Hepatocyte (in vitro differentiated cells): ENCODE results near the gene PIK3R1. TPM values are rescaled to one million over a fixed set of nuclear protein-coding genes. Genes with fewer than 3 reads are reported as not detected.

Source experiments
- DNase-seq: peaks from one replicate; pipeline ENCODE4 v3.0.0-alpha.2; 2016; ENCODE audit warnings: low spot score
- H2AFZ ChIP-seq: fragments of 200-600 bp; sonication (generic); 2 replicates; pipeline ENCODE4 v1.6.0; 2016; ENCODE audit warnings: antibody characterized with exemption, mild to moderate bottlenecking
- H3K27ac ChIP-seq: fragments of 200-600 bp; sonication (generic); 2 replicates; pipeline ENCODE4 v1.5.1; 2016; ENCODE audit warnings: mild to moderate bottlenecking
- H3K27me3 ChIP-seq: fragments of 200-600 bp; sonication (generic); 2 replicates; pipeline ENCODE4 v1.6.1; 2016
- H3K36me3 ChIP-seq: fragments of 200-600 bp; sonication (generic); replicated peaks from 2 replicates; pipeline ENCODE4 v1.5.1; 2016; ENCODE audit warnings: low read depth; ENCODE audit not compliant: insufficient read depth
- H3K4me1 ChIP-seq: fragments of 200-600 bp; sonication (generic); 2 replicates; pipeline ENCODE4 v1.5.1; 2016; ENCODE audit warnings: mild to moderate bottlenecking, moderate library complexity; ENCODE audit not compliant: insufficient read depth
- H3K4me2 ChIP-seq: fragments of 200-600 bp; sonication (generic); 2 replicates; pipeline ENCODE4 v1.6.0; 2016
- H3K4me3 ChIP-seq: fragments of 200-600 bp; sonication (generic); 2 replicates; pipeline ENCODE4 v1.5.1; 2016; ENCODE audit warnings: mild to moderate bottlenecking
- H3K79me2 ChIP-seq: fragments of 200-600 bp; sonication (generic); 2 replicates; pipeline ENCODE4 v1.6.0; 2017; ENCODE audit warnings: mild to moderate bottlenecking
- H3K9me2 ChIP-seq: fragments of 200-600 bp; sonication (generic); replicated peaks from 2 replicates; pipeline ENCODE4 v1.6.0; 2017; ENCODE audit warnings: mild to moderate bottlenecking; ENCODE audit not compliant: insufficient read depth
- H3K9me3 ChIP-seq: fragments of 200-600 bp; sonication (generic); 2 replicates; pipeline ENCODE4 v1.5.1; 2016; ENCODE audit warnings: low read depth, mild to moderate bottlenecking
- H4K20me1 ChIP-seq: fragments of 200-600 bp; sonication (generic); 2 replicates; pipeline ENCODE4 v1.6.0; 2016; ENCODE audit warnings: mild to moderate bottlenecking; ENCODE audit not compliant: insufficient read depth, poor library complexity, severe bottlenecking
- EZH2 ChIP-seq: fragments of 200-600 bp; sonication (generic); IDR thresholded peaks from 2 replicates; pipeline ENCODE4 v1.6.1; 2016; ENCODE audit warnings: antibody characterized with exemption, mild to moderate bottlenecking, borderline replicate concordance
- EZH2phosphoT487 ChIP-seq: fragments of 200-600 bp; sonication (generic); IDR thresholded peaks from one replicate; pipeline ENCODE4 v1.6.1; 2018; ENCODE audit warnings: antibody characterized with exemption, mild to moderate bottlenecking, low read depth, moderate library complexity; ENCODE audit not compliant: unreplicated experiment, severe bottlenecking
- WGBS: methylation state at CpG from one replicate; pipeline ENCODE4 v1.1.6; 2016; ENCODE audit warnings: low lambda C conversion rate; ENCODE audit errors: missing lambda C conversion rate; 5-methylcytosine and 5-hydroxymethylcytosine counted together
- polyA plus RNA-seq: library from polyadenylated mRNA; unstranded; fragments of >200 nt; fragmentation: Nextera tagmentation; extraction: Ambion mirVana; gene quantifications from 2 replicates; pipeline ENCODE4 v1.2.1, GENCODE V29; 2016
- total RNA-seq: library from RNA; depleted of rRNA; stranded (reverse); fragments of >200 nt; gene quantifications from 2 replicates; pipeline ENCODE4 v1.2.3, GENCODE V29; 2014
- TF ChIP-seq, protein P1 (sequence below): fragments of 200-600 bp; sonication (generic); IDR thresholded peaks from 2 replicates; pipeline ENCODE4 v1.5.1; 2016; ENCODE audit warnings: antibody characterized with exemption, mild to moderate bottlenecking; ENCODE audit not compliant: poor library complexity

The PIK3R1 gene
- total and polyA plus RNA-seq, 2 experiments from 2014 or later: 38.9 to 109 TPM

- peak overlapping the region; percentile 87 for H3K4me2 ChIP-seq
- H3K36me3 ChIP-seq: no peaks in the 10 kb centered on the region
- DNase-seq: no peak
- no peaks in the 10 kb centered on the region for H3K9me2 ChIP-seq
- TF ChIP-seq, protein P1, sequence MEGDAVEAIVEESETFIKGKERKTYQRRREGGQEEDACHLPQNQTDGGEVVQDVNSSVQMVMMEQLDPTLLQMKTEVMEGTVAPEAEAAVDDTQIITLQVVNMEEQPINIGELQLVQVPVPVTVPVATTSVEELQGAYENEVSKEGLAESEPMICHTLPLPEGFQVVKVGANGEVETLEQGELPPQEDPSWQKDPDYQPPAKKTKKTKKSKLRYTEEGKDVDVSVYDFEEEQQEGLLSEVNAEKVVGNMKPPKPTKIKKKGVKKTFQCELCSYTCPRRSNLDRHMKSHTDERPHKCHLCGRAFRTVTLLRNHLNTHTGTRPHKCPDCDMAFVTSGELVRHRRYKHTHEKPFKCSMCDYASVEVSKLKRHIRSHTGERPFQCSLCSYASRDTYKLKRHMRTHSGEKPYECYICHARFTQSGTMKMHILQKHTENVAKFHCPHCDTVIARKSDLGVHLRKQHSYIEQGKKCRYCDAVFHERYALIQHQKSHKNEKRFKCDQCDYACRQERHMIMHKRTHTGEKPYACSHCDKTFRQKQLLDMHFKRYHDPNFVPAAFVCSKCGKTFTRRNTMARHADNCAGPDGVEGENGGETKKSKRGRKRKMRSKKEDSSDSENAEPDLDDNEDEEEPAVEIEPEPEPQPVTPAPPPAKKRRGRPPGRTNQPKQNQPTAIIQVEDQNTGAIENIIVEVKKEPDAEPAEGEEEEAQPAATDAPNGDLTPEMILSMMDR: no peak
- no peak for TF ChIP-seq EZH2phosphoT487
- TF ChIP-seq EZH2: no peak
- peak overlapping the region; percentile 45 for H3K27ac ChIP-seq
- no peak overlapping the region for H3K4me3 ChIP-seq
- H3K9me3 ChIP-seq: no peaks in the 10 kb centered on the region
- WGBS: 86% methylated on average over 7 of the region's 7 CpGs
- H3K79me2 ChIP-seq: peaks cover 96% of the 10 kb centered on the region
- peaks cover 83% of the 10 kb centered on the region for H4K20me1 ChIP-seq
- H3K27me3 ChIP-seq: no peaks in the 10 kb centered on the region
- peaks cover 40% of the 10 kb centered on the region for H3K4me1 ChIP-seq
- H2AFZ ChIP-seq: no peak overlapping the region
Measured at GRCh38 chr5:68220260-68220659, 4.7 kb downstream of the PIK3R1 start.

- Histone ChIP-seq H3K27me3 (no peaks in the 10 kb centered on the region), H3K4me1 (peaks cover 46% of the 10 kb centered on the region), H3K36me3 (no peaks in the 10 kb centered on the region), H3K9me3 (no peaks in the 10 kb centered on the region), H3K4me2 (peak overlapping the region; percentile 87), H3K79me2 (peaks cover 100% of the 10 kb centered on the region), H3K4me3 (no peak overlapping the region), H3K9me2 (no peaks in the 10 kb centered on the region), H2AFZ (no peak overlapping the region), H4K20me1 (peaks cover 89% of the 10 kb centered on the region), H3K27ac (no peak overlapping the region)
- TF ChIP-seq EZH2: no peak
- TF ChIP-seq, protein P1: no peak
- TF ChIP-seq EZH2phosphoT487: no peak
- WGBS: 84% methylated on average over 2 of the region's 2 CpGs
- DNase-seq: no peak
Measured at GRCh38 chr5:68220914-68221313, 5.4 kb downstream of the PIK3R1 start.

- H3K4me3 ChIP-seq: no peak overlapping the region
- no peaks in the 10 kb centered on the region for H3K36me3 ChIP-seq
- no peaks in the 10 kb centered on the region for H3K9me3 ChIP-seq
- no peak for DNase-seq
- H3K4me2 ChIP-seq: peak overlapping the region; percentile 87
- no peaks in the 10 kb centered on the region for H3K9me2 ChIP-seq
- no peak overlapping the region for H3K27ac ChIP-seq
- TF ChIP-seq, protein P1: no peak
- TF ChIP-seq EZH2: no peak
- TF ChIP-seq EZH2phosphoT487: no peak
- 80% methylated on average over 1 of the region's 1 CpG for WGBS
- H3K4me1 ChIP-seq: peaks cover 51% of the 10 kb centered on the region
- H4K20me1 ChIP-seq: peaks cover 95% of the 10 kb centered on the region
- H3K79me2 ChIP-seq: peaks cover 100% of the 10 kb centered on the region
- H3K27me3 ChIP-seq: no peaks in the 10 kb centered on the region
- H2AFZ ChIP-seq: no peak overlapping the region
Measured at GRCh38 chr5:68221488-68221887, 5.9 kb downstream of the PIK3R1 start.

- no peak for DNase-seq
- Histone ChIP-seq H3K4me3 (no peak overlapping the region), H3K27me3 (no peaks in the 10 kb centered on the region), H3K9me3 (no peaks in the 10 kb centered on the region), H3K27ac (no peak overlapping the region), H3K4me1 (peaks cover 55% of the 10 kb centered on the region), H4K20me1 (peaks cover 96% of the 10 kb centered on the region), H3K4me2 (no peak overlapping the region), H3K36me3 (no peaks in the 10 kb centered on the region), H2AFZ (no peak overlapping the region), H3K79me2 (peaks cover 100% of the 10 kb centered on the region), H3K9me2 (no peaks in the 10 kb centered on the region)
- TF ChIP-seq EZH2phosphoT487: no peak
- TF ChIP-seq, protein P1: no peak
- no peak for TF ChIP-seq EZH2
- WGBS: 87% methylated on average over 3 of the region's 3 CpGs
Measured at GRCh38 chr5:68222310-68222709, 6.8 kb downstream of the PIK3R1 start.
